GM18873 (cell line): ENCODE measurements around the gene UTP11.
A peak's percentile ranks its signal among the peaks of the same experiment; 100 is the strongest.
"Not testable (repeated sequence)": the region's sequence is repeated elsewhere in the genome, so short reads cannot be mapped to it uniquely, and the experiment has no call there.

Experiments
- ATAC-seq: cut with Tn5 transposase; IDR thresholded peaks from one replicate; pipeline ENCODE4 v1.9.1; 2021; ENCODE audit warnings: mild to moderate bottlenecking, moderate library complexity, moderate number of reproducible peaks; ENCODE audit not compliant: unreplicated experiment, low FRiP score

UTP11 gene

DNA sequence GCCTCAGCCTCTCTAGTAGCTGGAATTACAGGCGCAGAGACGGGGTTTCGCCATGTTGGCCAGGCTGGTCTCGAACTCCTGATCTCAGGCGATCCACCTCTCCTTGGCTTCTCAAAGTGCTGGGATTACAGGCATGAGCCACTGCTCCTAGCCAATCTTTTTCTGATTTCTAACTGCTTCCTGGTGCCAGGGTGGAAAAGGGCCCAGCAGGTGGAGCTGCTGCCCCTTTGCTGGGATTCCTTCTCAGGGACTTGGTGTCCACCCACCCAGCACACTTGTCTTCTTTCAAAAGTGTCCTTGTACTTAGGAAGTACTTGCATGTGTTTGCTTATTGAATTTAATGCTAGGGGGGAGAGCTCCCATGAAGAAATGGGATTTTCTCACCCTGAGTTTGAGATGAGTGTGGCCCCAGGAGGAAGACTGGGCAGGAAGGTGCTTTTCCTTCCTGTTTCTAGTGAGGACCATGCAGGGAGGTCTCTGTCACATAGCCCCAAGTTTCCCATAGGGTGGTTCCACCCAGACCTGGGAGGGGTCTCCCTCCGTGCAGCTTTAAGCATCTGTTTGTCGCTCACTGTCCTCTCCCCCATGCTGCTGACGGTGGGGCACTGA lies 14.2 kb downstream of the UTP11 start:
- ATAC-seq, result no peak

GRCh38 chr1:38027201-38028104 lies 14.9 kb downstream of the UTP11 start:
- ATAC-seq, result no peak

GRCh38 chr1:38028105-38028591 lies 15.6 kb downstream of the UTP11 start:
- peak; percentile 62 for ATAC-seq

GRCh38 chr1:38028671-38029070 lies 16.1 kb downstream of the UTP11 start:
- no peak for ATAC-seq

GRCh38 chr1:38029081-38029681 lies 16.6 kb downstream of the UTP11 start:
- no peak for ATAC-seq

DNA sequence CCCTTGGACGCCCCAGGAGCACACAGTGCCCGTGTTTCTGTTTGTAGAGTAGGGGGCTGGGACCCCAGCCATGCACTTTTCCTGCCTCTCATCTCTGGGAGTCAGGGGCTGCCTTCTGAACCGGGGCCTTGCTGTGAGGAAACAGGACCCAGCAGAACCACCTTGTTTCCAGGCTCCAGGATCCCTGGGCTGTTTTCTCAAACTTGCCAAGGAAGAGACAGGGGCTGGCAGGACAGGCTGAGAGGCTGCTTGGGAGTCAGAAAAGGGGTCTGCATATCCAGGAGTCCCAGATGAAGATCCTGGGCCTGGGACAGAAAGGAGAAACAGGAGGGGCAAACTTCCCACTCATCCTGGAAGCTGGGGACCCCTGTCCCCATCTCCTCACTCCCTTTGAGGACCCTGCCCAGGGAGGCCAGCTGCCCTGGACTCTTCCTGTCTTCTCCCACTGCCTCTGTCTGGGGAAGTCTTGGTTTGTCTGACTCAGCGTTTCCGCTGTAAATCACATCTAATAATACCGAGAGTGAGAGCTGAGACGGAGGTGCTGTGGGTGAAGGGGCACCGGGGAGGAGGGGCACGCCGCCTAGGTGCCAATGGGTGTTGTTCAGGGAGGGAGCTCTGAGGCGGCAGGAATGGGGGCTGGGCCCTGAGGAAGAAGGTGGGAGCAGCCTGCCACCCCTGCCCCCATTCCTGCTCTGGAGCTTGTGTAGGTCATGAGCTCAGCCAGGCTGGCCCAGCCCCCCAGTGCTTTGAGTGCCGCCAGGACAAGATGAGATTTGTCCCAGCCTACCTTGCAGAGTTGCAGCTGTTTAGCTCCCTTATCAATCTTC lies 17.4 kb downstream of the UTP11 start:
- no peak for ATAC-seq

DNA sequence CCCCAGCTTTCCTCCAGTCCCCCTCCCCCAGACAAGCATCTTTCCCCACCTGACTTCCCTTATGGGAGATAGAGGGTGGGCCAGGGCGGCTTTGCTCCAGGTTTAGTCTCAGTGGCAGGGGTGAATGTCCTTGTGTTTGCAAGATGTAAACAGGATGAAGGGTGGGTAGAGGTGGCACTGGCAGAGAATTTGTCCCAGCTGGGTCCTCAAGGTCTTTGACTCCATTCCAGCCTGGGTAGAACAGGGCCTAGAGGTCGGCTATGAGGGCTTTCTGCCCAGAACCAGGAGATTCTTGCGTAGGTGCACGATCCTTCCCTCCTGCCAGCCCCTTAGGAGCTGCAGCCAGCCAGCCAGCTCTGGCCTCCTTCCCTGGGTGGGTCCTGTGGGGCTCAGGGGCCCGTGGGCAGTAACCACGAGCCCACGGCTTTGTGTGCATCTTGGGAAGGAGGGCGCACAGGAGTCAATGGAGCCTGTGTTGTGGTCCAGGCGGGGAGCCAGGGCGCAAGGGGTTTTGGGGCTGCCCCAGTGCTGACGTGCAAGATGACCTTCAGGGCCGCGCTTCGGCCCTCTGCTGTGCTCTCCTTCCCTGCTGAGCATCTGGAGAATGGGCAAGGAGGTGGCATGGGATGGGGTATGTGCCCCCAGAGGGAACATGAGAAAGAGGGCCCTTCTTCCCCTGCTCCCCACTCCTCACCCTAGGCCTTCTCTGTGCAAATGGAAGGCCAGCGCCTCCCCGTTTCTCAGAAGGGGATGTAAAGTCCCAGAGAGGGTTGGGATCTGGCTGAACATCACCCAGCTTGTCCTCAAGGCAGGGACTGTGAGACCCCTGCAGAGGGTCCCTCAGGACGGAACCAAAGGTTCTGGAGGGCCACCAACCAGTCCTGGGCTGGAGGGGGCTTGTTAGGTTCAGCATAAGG lies 18.3 kb downstream of the UTP11 start:
- ATAC-seq, result no peak

- no peak for ATAC-seq
These were observed 19.0 kb downstream of the UTP11 start for GRCh38 chr1:38031513-38031866.

DNA sequence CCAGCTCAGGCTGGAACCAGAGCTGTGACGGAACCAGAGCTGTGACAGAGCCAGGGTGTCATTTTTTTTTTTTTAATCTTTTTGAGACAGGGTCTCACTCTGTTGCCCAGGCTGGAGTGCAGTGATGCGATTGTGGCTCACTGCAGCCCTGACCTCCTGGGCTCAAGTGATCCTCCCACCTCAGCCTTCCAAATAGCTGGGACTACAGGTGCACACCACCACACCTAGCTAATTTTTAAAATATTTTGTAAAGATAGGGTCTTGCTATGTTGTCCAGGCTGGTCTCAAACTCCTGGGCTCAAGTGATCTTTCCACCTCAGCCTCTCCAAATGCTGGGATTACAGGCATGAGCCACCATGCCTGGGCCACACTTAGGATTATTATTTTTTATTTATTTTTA lies 20.5 kb downstream of the UTP11 start:
- ATAC-seq, result not testable (repeated sequence)

DNA sequence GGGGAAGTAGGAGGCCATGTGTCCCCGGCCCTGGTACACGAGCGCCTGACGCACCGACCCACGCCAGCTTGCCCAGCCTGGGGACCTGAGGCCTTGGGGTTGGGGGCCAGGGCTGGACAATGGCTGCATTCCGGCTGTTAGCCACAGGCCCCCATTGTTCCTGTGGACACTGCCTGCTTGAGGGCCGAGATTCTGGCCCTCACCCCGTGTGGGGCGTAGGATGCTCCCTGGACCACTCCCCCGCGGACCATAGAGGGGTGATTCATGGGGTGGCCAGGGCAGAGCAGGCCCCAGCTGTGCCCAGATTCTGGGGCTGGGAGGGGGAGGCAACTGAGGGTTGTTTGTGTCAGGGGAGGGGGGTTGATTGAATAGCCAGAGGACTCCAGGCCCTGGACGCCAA lies 22.3 kb downstream of the UTP11 start:
- no peak for ATAC-seq

GRCh38 chr1:38037221-38037939 lies 24.8 kb downstream of the UTP11 start:
- ATAC-seq, result no peak

DNA sequence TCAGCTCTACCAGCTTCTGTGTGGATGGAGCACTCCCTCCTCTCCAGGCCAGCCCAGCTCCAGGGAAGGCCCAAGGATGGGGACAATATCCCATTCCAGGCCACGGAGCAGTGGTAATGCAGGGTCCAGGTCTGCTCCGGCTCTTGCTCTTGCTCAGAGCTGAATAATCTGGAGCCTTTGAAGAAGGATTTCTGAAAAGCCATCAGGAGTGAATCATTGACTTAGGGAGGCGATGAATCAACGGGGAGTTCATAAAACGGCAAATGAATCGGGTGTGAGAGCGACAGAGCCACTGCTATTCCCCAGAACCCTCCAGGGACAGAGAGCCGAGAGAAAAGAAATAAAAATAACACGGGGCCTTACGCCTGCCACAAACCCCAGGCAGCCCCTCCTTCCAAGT lies 26.3 kb downstream of the UTP11 start:
- ATAC-seq, result no peak

DNA sequence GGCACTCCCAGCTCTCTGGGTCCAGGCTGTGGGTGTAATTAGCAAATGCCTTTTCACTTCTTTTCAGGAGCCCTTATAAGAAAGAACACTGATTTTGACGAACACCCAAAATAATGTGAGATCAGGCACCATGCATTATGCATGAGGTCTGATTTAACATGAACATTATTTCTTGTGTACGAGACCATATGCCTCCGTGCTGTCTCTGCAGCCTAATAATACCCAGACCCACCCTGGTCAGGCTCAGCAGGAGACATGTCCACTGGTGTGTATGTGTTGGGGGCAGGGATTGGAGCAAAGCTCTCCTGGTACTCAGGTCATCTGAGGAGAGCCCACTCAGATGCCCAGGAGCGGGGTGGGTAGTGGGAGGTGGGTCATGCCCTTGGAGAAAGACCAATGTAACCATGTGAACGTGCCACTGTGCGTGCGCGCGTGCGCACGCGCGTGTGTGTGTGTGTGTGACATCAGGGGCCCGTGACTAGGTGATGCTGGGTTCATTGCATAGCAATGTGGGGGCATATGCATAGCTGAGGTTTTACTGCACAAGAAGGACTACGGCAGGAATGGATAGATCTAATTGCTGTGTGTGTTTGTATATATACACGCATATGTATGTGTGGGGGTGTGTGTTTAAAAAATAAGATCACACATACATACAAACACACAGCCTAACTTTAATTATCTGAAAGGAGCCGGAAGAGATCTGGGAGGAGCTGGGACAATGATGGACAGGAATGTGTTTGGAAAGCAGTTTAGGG lies 27.0 kb downstream of the UTP11 start:
- ATAC-seq, result no peak

DNA sequence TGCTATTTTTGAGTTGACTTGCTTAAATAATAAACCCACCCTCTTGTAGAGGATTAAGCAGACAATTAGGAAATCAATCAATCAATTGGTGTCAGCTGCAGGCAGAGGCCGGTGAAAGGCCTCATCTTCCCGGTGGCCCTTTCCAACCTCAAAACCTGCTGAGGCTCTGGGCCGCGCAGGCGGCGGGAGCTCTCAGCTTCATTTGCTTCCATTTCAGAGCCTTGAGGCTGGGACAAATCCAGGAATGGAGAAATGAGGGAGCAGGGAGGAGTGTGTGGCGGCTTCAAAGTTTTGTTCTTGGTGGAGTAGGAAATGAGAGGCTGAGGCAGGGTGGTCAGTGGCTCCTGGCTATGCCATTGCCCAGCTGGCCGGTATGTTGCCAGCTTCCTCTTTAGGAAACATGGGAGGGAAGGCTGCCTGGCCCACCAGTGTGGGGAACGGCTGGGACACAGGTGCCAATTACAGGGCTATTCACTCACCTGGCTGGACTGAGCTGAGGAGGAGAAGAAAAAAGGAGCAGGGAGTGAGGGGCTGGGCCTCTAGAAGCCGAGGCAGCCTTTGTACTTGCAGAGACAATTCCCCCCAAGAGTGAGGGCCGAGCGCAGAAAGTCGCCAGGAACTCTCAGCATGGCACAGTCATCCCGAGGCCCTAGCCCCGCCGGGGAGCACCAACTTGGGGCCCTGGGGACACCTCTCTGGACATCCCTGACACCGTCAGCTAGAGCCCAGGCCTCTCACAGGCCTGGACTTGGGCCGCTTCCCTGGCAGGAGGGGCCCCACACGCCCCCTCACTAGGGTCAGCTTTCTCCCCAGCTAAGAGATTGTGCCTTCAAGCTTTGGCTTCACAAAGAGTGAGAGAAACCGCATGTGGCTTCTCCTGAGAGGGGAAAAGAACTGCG lies 29.7 kb downstream of the UTP11 start:
- no peak for ATAC-seq

DNA sequence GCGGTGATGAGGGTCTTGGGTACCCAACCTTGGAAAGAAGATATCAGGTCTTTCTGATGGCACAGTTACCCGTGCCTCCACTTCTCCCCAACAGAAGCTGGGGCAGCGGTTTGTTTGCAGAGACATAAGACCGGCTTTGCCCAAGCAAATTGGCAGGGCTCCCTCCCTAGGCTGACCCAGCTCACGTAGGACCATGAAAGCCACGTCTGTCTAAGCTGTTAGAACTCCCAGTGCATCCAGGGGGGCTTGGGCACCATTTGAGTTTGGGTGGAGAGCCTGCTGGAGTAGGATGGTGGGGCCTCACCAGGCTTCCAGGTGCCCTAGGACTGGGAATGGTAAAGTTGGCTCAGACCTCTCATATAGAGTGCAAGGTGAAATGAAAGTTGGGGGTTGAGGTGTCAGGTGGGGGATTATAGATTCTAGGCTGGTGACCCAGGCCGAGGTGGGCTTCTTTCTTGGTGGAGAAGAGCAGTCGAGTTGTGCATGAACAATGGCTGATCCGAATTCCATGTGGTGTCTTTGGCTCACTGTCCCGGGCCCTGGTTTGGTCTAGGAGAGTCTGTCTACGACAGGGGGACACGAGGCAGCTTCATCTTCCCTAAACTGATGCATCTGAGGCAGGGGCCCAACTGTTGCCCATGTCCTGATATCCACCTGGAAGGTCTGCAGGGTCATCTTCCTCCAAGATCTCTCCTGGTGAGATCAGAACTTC lies 30.7 kb downstream of the UTP11 start:
- ATAC-seq, result no peak
